ENCODE measurements around the gene PIGZ.

Gene PIGZ

GRCh38 chr3:196968233-196969133, at the start of gene PIGZ:
PIGZ (minus strand) TSS chr3:196968833; CDS start chr3:196952031, 16,802 bp downstream.
- DNase-seq: peak in 1 of 2 experiments; percentile 23

DNA sequence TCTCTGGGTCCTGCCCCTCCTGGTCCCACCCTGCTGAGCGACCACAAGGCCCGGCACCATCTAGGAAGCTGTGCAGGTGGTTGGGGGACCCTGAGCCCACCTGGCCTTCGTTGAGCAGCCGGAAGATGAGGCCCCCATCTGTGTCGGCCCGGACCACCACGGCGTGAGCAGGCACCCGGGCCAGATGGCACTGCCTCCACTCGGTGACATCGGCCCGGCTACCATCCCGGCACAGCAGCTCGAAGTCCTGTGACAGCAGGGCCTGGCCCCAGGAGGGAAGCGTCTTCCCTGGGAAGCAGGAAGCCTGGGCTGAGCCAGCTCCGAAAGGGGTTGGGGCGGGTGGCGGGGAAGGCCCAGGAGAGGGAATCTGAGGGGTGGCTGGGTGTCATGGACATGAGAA, 48.4 kb upstream of the PIGZ start:
- no peak for DNase-seq

- no peak for DNase-seq
These were observed 47.4 kb upstream of the PIGZ start for GRCh38 chr3:197015790-197016736.

DNA sequence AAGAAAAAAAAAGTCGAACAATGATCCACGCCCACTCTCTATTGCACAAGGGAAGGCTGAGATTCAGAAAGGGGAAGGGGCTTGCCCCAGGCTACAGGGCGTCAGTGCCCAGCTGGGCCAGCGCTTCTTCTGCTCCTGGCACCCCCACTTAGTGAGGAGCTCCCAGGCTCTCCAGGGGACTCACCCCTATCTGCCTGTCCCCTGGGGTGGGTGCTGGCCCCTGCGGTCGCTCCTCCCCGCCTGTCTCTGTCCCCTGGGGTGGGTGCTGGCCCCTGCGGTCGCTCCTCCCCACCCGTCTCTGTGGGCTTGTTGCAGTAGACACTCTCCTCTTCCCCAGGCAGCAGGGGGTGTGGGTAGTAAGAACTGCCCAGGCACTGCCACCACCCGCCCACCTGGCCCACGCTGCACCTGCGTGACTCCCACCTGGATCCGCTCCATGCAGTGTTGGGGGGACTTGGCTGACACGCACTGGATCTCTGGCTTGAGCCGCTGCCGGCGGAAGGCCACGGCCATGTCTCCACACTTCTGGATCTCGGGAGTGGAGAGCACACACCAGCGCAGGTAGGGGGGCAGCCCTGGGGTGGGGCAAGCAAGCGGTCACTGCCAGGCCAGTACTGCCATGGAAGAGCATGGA, 46.4 kb upstream of the PIGZ start:
- no peak for DNase-seq

- DNase-seq: no peak
These were observed 45.4 kb upstream of the PIGZ start for GRCh38 chr3:197014024-197014423.

GRCh38 chr3:197012540-197012883, 43.9 kb upstream of the PIGZ start:
- DNase-seq: no peak

DNA sequence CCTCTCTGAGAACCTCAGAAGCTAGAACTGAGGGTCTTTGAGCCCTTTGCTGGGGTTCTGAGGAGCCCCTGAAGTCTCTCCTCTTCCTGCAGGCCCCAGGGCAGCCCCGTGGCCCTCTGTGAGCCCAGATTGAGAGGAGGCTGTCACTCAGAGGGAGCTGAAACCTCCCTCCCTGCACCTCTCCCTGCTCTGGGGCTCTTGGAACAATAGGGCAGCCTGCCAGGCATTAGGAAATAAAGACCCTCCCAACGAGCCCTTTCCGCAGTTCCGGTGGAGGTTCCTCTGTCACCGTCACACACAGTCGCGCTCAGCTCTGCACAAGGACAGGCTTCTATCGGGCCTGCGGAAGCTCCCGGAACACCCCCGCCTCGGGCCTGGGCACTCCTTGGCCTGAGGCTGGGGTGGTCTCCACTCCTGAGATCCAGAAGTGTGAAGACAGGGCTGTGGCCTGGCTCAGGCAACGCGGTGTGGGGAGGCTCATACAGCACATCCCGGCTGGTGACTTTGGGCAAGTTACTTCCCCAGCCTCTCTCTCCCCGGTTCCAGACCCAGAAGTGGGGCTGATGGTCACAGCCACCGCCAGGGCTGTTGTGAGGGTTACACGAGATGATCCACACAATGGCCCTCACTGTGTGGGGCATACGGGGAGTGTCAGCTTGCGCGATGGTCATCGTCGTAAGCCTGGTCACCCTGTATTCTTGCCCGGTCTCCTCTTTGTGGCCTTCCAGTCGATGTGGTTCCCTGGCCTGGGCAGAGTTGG, 43.3 kb upstream of the PIGZ start:
- no peak for DNase-seq

GRCh38 chr3:197010556-197011351, 42.1 kb upstream of the PIGZ start:
- no peak for DNase-seq

- no peak for DNase-seq
These were observed 40.9 kb upstream of the PIGZ start for GRCh38 chr3:197009532-197010019.

DNA sequence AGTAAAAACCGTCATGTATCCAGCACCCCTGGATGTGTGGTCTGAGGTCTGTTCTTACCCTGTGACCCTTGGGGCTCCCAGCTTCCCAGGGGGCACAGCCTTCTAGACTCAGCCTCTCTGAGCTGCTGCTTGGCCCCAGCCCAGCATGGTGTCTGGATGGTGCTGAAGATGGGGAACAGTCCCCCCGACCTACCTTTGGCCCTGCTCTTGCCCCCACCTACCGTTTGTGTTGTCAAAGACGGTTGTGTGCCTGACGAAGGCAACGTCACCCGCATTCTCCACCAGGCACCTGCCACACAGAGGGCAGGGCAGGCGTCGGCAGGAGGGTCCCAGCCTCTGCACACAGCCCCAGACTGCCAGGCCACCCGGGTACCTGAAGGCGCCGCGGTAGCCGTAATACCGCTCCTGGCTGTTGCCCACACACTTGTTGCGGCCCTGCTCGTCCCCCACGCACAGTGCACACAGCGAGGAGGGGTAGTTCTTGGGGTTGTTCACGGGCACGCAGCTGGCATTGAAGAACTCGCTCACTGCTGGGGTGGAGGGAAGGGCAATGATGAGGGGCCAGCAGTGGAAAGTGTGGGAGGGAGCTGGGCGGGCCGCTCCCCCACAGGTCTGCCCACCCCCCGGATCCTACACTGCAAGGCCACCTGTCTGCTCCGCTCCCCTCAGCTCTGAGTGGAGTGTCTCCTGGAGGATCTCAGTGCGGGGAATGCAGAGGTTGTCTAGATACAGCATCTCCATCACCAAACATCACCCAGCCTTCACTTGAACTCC, 40.0 kb upstream of the PIGZ start:
- DNase-seq: no peak

GRCh38 chr3:197007953-197008352, 39.3 kb upstream of the PIGZ start:
- no peak for DNase-seq

- no peak for DNase-seq
These were observed 38.8 kb upstream of the PIGZ start for GRCh38 chr3:197007296-197007940.

- DNase-seq: no peak
These were observed 38.2 kb upstream of the PIGZ start for GRCh38 chr3:197006860-197007259.

DNA sequence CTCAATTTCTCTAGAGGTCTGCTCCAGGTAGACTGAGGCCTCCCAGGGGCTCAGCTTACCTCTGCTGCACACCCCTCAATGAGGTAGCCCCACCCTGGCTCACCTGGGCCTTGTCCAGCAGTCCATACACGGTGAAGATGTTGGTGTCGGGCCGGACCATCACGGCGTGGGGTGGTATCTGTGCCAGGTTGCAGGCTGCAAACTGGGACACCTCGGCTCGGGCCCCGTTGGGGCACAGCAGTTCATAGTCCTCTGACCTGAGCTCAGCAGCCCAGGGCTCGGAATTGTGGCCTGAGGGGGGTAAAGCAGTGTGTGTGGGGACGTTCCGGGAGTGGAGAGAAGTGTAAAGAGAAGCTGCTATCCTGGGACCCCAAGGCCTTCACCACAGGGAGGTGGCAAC, 37.8 kb upstream of the PIGZ start:
- no peak for DNase-seq

DNA sequence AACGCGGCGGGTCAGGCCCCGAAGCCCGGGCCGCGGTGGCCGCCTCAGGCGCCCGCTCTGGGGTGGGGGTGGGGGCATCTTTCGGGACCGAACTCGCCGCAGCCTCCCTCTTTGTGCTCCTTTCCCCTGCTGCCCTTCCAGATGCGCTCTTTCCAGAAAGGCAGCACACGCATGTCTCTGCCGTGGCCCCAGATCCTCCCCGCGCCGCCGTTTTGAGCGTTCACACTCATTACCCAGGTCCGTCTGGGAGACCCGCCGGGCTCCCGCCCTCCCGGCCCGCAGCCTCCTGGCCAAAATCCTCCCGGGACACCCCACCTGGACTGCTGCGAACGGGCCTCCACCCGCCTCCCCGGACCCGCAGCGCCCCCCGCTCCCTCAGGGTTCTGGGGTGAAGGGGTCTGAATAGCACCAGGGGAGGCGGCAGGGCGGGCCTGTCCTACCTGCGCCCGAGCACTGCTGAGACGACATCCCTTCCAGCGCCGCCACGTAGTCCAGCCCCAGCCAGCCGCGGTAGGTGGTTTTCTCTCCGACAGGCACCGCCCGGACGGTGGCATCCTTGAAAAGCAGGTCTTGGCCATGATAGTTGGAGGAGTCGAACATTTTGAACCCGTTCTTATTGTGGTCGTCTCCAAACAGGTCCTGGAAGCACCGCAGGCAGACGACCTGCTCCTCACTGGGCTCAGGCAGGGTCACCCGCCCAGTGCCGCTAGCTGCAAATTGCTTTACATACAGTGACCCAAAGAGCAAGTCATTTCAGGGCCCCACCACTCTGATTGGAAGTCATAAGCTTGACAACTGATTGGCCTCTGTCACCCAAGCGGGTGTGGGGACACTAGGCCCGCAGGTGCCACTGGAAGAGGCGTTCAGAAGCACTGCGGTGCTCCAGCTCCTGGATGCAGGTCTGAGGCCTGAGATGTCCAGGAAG, 35.1 kb upstream of the PIGZ start:
- no peak for DNase-seq

GRCh38 chr3:197002701-197003454, 34.2 kb upstream of the PIGZ start:
- DNase-seq: peak in 1 of 2 experiments; percentile 37

DNA sequence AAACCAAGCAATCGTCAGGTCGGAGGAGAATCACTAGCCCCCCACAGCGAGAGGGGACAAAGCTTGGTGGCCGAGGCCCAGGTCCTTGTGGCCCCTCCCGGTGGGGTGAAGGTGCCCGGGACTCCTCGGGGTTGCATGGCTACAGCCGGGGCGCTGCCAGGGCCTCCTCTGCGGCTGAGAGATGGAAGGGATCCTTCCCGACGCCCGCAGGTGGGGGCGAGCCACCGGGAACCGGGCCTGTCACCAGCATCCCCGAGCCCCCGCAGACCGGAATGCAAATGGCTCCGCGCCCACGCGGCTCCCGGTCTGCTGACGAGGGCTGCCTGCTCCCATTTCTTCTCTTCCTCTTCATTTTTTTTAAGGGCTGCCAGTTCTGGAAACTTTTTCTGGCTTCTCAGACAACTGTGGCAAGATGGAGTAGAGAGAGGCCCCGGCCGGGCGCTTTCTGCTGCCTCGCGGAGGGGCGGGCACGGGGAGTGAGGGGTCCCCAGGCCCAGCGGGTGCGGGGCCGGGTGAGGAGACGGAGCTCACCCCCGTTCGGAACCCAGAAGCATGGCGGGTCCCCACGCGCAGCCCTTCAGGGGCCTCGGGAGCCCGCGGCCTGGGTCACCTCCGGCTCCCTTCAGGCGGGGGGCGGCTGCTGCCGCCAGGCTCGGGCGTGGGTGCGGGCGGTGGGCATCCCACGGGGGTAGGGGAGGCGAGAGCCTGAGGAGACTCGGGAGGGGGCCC, 33.5 kb upstream of the PIGZ start:
- DNase-seq: no peak

All from SW 1271 (cell line).